Endothelial cell of umbilical vein (primary cell): ENCODE measurements around the gene MAPK8. TPM values are rescaled to one million over a fixed set of nuclear protein-coding genes. Genes with fewer than 3 reads are reported as not detected.

Experiments used
- BruUV-seq: library from RNA; stranded (reverse); fragments of 400-500 nt; replicated peaks from 2 replicates; lab custom pipeline; 2021; lab: Mats Ljungman, UMichigan
- CTCF ChIA-PET: fragments of 300-600, 350-600 bp; sonication (Branson Sonifier 250); formaldehyde crosslinking; loops from one replicate; lab custom pipeline; 2021; ENCODE audit warnings: antibody characterized with exemption, inconsistent platforms; lab: Charles Lee
- POLR2A ChIA-PET: fragments of 300-600, 350-600 bp; sonication (Branson Sonifier 250); formaldehyde crosslinking; loops from one replicate; lab custom pipeline; 2021; ENCODE audit warnings: antibody characterized with exemption, inconsistent platforms; lab: Charles Lee
- DNase-seq: peaks from one replicate; pipeline ENCODE4 v3.0.0-alpha.2; 2011; ENCODE audit warnings: low read depth, low spot score
- FAIRE-seq: peaks from 2 replicates; lab custom pipeline; 2011; peaks lifted over from hg19 to GRCh38; lab: Jason Lieb, UNC
- H2AFZ ChIP-seq: 2 replicates; pipeline ENCODE4 v1.6.0; 2012; ENCODE audit warnings: low read depth, low read length, control low read depth, inconsistent platforms
- H3K27ac ChIP-seq: 2 replicates; pipeline ENCODE4 v1.5.1; 2011; ENCODE audit warnings: low read depth, mild to moderate bottlenecking, control low read depth, low read length, moderate library complexity; ENCODE audit not compliant: insufficient read depth
- H3K27me3 ChIP-seq, 2 experiments: 2 replicates each; pipeline versions ENCODE4 v1.6.0 to v1.6.1; 2011; ENCODE audit warnings: low read length in 2 of 2, mixed read lengths in 1 of 2; ENCODE audit not compliant: control insufficient read depth in 2 of 2, insufficient read depth in 2 of 2
- H3K36me3 ChIP-seq, 2 experiments: 2 replicates in 1 of 2; 3 replicates in 1 of 2; pipeline ENCODE4 v1.5.1; 2011; ENCODE audit warnings: low read length in 2 of 2, mild to moderate bottlenecking in 1 of 2, moderate library complexity in 1 of 2; ENCODE audit not compliant: control insufficient read depth in 2 of 2, insufficient read depth in 2 of 2; ENCODE audit errors: extremely low read depth in 1 of 2
- H3K4me1 ChIP-seq: 3 replicates; pipeline ENCODE4 v1.5.1; 2011; ENCODE audit warnings: mild to moderate bottlenecking, low read length; ENCODE audit not compliant: control insufficient read depth, insufficient read depth; ENCODE audit errors: extremely low read depth
- H3K4me2 ChIP-seq: 2 replicates; pipeline ENCODE4 v1.6.1; 2011; ENCODE audit warnings: low read length, control low read depth, mixed read lengths; ENCODE audit not compliant: insufficient read depth
- H3K4me3 ChIP-seq, 3 experiments: fragments of 200-600 bp in 1 of 3; sonication (generic), shearing (Covaris generic) in 1 of 3; replicated peaks in 1 of 3; 2 replicates each; pipeline ENCODE4 v1.5.1; 2011 to 2016; ENCODE audit warnings: control low read depth in 3 of 3, low read length in 3 of 3, mild to moderate bottlenecking in 2 of 3, inconsistent platforms in 1 of 3, low read depth in 1 of 3, moderate library complexity in 1 of 3; ENCODE audit not compliant: insufficient read depth in 1 of 3
- H3K79me2 ChIP-seq: 2 replicates; pipeline ENCODE4 v1.6.0; 2012; ENCODE audit warnings: low read length, inconsistent platforms; ENCODE audit not compliant: control insufficient read depth, insufficient read depth
- H3K9ac ChIP-seq: replicated peaks from 2 replicates; pipeline ENCODE3; 2011; ENCODE audit warnings: low read length, control low read depth; ENCODE audit not compliant: insufficient read depth; ENCODE audit errors: extremely low read depth
- H3K9me1 ChIP-seq: replicated peaks from 3 replicates; pipeline ENCODE4 v1.6.0; 2011; ENCODE audit warnings: mild to moderate bottlenecking, low read length; ENCODE audit not compliant: control insufficient read depth, insufficient read depth; ENCODE audit errors: extremely low read depth
- H3K9me3 ChIP-seq: replicated peaks from 2 replicates; pipeline ENCODE4 v1.5.1; 2012; ENCODE audit warnings: low read length, inconsistent platforms; ENCODE audit not compliant: control insufficient read depth, insufficient read depth
- H4K20me1 ChIP-seq: replicated peaks from 2 replicates; pipeline ENCODE3; 2011; ENCODE audit warnings: mild to moderate bottlenecking, low read length; ENCODE audit not compliant: control insufficient read depth, insufficient read depth; ENCODE audit errors: extremely low read depth
- GATA2 ChIP-seq: IDR thresholded peaks from 2 replicates; pipeline ENCODE4 v1.7.0; 2011; ENCODE audit warnings: low read depth, mild to moderate bottlenecking, moderate library complexity, mixed read lengths, low read length; ENCODE audit not compliant: insufficient read length, insufficient read depth
- POLR2AphosphoS5 ChIP-seq: IDR thresholded peaks from 2 replicates; pipeline ENCODE4 v1.6.1; 2012; ENCODE audit warnings: low read depth, mild to moderate bottlenecking, control low read depth, low read length, moderate library complexity; ENCODE audit not compliant: insufficient read depth
- dilution Hi-C: fragments of 300-500 bp; cut with MboI; formaldehyde crosslinking; loops from one replicate; pipeline ENCODE4 v1.15.0; 2019; ENCODE audit warnings: low sequenced_read_pairs; ENCODE audit not compliant: extremely low pct_ligation_motif_present
- intact Hi-C: fragments of 100-400 bp; cut with micrococcal nuclease; formaldehyde crosslinking; loops from one replicate; pipeline ENCODE4 v1.10.0; 2022
- polyA plus RNA-seq, 4 experiments: library from polyadenylated mRNA; depleted of rRNA in 3 of 4; stranded (reverse) in 3 of 4; unstranded in 1 of 4; fragments of >200 nt; gene quantifications; 2 replicates each; pipeline versions ENCODE4 v1.2.1 to v1.2.3, GENCODE V29; 2011 to 2012; ENCODE audit warnings: missing spikeins in 1 of 4
- total RNA-seq: library from RNA; stranded (reverse); gene quantifications from 2 replicates; pipeline ENCODE4 v1.2.3, GENCODE V29; 2021
- TF ChIP-seq, protein P1 (sequence below), 2 donors: IDR thresholded peaks; 1 replicate in 1 of 2; 2 replicates in 1 of 2; pipeline ENCODE4 v1.5.1; 2011; ENCODE audit warnings: low read length in 2 of 2, mild to moderate bottlenecking in 2 of 2, moderate library complexity in 2 of 2, control low read depth in 1 of 2, inconsistent platforms in 1 of 2, low read depth in 1 of 2; ENCODE audit not compliant: insufficient read depth in 1 of 2; ENCODE audit errors: extremely low read depth in 1 of 2
- TF ChIP-seq, protein P2 (sequence below): IDR thresholded peaks from 2 replicates; pipeline ENCODE4 v1.6.1; 2011; ENCODE audit not compliant: insufficient read depth, insufficient read length

Gene MAPK8
- total and polyA plus RNA-seq, 2 donors (not counting 3 experiments of a cell fraction or from before 2014, with no cell fraction given): 25.3 to 56.2 TPM

DNA sequence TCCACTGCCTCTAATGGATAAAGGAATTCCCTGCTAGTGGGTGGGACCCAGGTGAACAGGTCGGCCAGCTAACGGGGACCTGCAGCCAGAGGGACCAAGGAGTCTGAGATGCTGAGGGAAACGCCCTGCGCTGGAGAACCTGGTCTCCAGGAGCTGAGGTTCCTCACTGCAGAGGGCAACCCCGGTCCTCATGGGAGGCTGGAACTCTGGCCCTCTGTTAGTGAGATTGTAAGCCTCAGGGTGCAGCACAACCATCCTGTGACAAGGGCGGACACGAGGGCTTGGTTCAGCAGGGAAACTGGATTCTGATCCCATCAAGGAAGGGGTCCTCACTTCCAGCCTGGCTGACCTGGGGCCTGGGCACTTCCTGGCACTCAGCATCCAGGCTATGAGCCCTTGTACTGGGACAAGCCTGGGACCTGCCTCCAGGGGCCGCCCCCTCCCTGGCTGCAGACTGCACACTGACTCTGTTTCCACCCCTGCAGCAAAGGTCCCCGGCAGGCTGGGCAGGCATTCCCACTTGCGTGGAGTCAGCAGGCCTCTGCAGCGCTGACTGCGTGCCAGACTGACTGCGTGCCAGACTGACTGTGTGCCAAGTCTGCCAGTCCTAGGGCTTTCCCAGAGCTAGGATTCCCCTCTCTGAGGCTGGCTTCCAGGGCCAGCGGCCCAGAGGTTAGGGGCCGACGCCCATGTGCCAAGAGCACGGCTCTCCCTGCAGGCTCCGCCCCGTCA is 143.2 kb downstream of the MAPK8 start:
- DNase-seq (no peak), FAIRE-seq (no peak)
- BruUV-seq: no TSS peak
- CTCF ChIA-PET: interaction anchor here (0.8 to 1.2 kb wide), 4 partner anchors 10 to 207 kb away, joined by 3 to 5 read pairs (median 4); no protein-coding TSS in a partner anchor
- H3K79me2 ChIP-seq: no peaks in the 10 kb centered on the region
- no peak overlapping the region for H3K4me2 ChIP-seq
- no peaks in the 10 kb centered on the region for H4K20me1 ChIP-seq
- no peak for TF ChIP-seq GATA2
- TF ChIP-seq, protein P1, sequence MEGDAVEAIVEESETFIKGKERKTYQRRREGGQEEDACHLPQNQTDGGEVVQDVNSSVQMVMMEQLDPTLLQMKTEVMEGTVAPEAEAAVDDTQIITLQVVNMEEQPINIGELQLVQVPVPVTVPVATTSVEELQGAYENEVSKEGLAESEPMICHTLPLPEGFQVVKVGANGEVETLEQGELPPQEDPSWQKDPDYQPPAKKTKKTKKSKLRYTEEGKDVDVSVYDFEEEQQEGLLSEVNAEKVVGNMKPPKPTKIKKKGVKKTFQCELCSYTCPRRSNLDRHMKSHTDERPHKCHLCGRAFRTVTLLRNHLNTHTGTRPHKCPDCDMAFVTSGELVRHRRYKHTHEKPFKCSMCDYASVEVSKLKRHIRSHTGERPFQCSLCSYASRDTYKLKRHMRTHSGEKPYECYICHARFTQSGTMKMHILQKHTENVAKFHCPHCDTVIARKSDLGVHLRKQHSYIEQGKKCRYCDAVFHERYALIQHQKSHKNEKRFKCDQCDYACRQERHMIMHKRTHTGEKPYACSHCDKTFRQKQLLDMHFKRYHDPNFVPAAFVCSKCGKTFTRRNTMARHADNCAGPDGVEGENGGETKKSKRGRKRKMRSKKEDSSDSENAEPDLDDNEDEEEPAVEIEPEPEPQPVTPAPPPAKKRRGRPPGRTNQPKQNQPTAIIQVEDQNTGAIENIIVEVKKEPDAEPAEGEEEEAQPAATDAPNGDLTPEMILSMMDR (IDR thresholded peaks at IDR 0.05; ENCODE audit: extremely low read depth in 1 of 2, insufficient read depth in 1 of 2, low read depth in 1 of 2, low read length in 2 of 2): no peak
- no peak for TF ChIP-seq POLR2AphosphoS5
- TF ChIP-seq, protein P2, sequence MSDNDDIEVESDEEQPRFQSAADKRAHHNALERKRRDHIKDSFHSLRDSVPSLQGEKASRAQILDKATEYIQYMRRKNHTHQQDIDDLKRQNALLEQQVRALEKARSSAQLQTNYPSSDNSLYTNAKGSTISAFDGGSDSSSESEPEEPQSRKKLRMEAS: no peak
- intact Hi-C loops: no loop called here
- no peaks in the 10 kb centered on the region for H3K9me1 ChIP-seq
- no peak overlapping the region for H3K27ac ChIP-seq
- no peaks in the 10 kb centered on the region for H3K9me3 ChIP-seq
- H2AFZ ChIP-seq: no peak overlapping the region
- POLR2A ChIA-PET: no interaction called here
- no peak overlapping the region for H3K4me3 ChIP-seq
- dilution Hi-C loops: no loop called here
- H3K27me3 ChIP-seq: no peaks in the 10 kb centered on the region
- H3K36me3 ChIP-seq: peaks cover 3 to 21% of the 10 kb centered on the region in 2 experiments
- no peak overlapping the region for H3K9ac ChIP-seq
- peaks cover 5% of the 10 kb centered on the region for H3K4me1 ChIP-seq
